A673 (cell line): ENCODE measurements around the gene HDAC4.

ENCODE experiments used
- CTCF ChIP-seq: fragments of 300-800, 200-600 bp; sonication (generic); conservative IDR thresholded peaks from 2 replicates; pipeline ENCODE4 v1.5.1; 2017; ENCODE audit warnings: low read depth, mild to moderate bottlenecking, antibody characterized with exemption, low read length, moderate library complexity, mixed read lengths
- EZH2 ChIP-seq: fragments of 200-600 bp; sonication (generic); IDR thresholded peaks from 2 replicates; pipeline ENCODE4 v1.6.1; 2017; ENCODE audit warnings: borderline replicate concordance, low read depth, mild to moderate bottlenecking, mixed read lengths, antibody characterized with exemption, low read length; ENCODE audit not compliant: poor library complexity, severe bottlenecking

- TF ChIP-seq CTCF (no peak), EZH2 (no peak)
Measured at GRCh38 chr2:239279508-239280295, 121.1 kb downstream of the HDAC4 start.
